ENCODE results near the gene EXTL1.

Gene EXTL1

DNA sequence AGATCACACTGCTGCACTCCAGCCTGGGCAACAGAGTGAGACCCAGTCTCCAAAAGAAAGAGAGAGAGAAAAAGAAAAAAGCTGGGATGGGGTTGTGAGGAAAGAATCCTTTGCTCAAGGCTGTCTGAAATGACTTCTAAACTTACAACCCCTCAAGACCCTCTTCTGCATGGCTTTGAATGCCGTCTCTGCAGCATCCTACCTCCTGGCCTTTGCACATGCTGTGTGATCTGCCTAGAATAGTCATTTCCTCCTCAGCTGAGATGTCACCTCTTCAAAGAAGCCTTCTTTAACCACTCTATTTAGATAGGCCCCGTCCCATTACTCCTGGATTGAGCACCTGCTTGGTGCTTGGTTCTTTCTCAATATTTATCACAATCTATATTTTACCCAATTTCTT lies 63.3 kb downstream of the EXTL1 start:
- no peak for DNase-seq
- intact Hi-C loops (cut with DNase I), result no loop called here

All from posterior cingulate gyrus (tissue), 11 donors.